Activated CD4-positive, alpha-beta T cell treated with anti-CD3 and anti-CD28 coated beads, Interleukin-2, Interleukin-6, amounts not matched to agents 100 ng/mL and 50 ng/mL, durations not matched to agents 16 hours and 8 hours (primary cell): ENCODE data around the gene C9.
"Not testable (repeated sequence)": the region's sequence is repeated elsewhere in the genome, so short reads cannot be mapped to it uniquely, and the experiment has no call there.

Experiments
- DNase-seq: peaks from one replicate; pipeline ENCODE4 v3.0.0-alpha.2; 2020

Gene C9

DNA sequence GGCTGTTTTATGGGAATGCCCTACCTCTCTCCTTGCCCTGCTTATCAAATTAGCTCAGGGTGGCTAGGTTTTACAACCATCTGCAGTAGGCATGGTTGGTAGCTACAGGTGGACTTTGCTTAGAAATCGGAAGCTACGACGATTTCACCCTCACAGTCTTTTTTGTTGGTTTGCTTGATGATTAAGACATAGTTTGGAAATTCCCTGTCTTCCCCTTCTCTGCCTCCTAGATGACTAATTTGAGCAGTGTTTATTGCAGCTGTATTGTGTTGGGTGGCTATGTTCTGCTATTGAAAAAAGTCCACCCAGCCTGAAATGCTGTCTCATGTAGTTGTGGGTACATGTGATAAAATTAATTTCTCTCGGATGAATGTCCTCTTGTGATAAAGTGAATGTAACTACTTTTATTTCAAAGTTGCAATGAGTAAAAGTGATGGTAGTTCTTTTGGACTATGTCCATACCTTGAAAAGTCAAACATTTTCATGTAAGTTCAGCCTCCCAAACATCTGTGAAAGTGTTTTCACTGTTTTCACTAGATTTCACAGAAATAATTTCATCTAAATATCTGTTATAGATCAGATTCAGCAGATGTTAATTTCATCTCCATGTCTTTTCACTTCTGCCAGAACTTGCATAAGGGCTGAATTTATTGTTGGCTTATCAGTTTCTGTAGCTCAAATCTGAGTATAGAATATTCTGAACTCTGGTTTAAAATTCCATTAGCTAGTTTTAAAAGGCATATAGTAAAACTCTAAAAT lies 107.6 kb downstream of the C9 start:
- peak; percentile 72 for DNase-seq

DNA sequence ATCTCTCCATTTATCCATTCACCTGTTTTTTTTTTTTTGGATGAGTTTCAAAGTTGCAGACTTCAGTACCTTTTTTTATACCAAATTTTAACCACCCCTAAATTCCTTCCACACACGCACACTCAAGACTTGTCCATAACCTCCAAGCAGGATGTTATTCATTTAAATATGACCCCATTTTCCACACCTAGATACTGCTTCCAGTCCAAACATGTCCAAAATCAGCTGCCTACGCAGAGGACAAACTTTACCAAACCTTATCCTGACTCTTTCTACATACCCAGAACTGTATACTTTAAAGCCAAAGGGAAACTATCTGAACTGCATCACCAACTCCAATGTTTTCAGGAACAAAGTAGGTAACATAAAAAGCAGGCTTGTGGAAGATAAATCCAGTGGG lies 108.9 kb downstream of the C9 start:
- DNase-seq, result no peak

DNA sequence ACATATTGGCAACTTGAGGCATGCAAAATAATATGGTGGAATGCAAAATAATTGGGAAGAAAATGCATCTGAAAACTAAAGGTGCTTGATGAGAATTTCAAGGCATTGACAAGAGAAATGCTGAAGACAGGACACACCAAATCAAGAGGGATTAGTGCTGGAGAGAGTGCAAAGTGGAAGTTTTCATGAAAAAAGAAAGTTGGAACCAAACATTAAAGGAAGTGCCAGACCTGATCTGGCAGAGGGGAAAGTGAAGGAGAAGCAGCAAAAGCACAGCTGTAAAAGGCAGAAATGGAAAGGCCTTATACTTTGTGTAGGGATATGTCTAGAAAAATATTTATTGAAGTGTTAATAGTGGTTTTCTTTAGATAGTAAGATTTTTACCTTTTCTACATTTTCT lies 109.6 kb downstream of the C9 start:
- DNase-seq, result no peak

DNA sequence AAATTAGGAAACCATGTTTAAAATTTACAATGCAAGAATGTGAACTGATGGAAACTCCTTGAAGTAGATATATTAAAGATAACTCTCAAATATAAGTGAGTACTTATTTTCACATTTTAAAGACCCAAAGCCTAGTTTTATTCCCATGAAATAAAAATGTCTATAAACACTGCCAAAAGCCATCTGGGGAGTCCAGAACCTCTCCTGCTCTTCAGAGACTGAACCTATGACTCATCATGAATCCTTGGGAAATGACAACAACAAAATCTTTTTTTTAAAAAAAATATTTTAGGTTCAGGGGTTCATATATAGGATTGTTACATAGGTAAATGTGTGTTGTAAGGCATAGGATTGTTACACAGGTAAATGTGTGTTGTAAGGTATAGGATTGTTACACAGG lies 111.1 kb downstream of the C9 start:
- no peak for DNase-seq

DNA sequence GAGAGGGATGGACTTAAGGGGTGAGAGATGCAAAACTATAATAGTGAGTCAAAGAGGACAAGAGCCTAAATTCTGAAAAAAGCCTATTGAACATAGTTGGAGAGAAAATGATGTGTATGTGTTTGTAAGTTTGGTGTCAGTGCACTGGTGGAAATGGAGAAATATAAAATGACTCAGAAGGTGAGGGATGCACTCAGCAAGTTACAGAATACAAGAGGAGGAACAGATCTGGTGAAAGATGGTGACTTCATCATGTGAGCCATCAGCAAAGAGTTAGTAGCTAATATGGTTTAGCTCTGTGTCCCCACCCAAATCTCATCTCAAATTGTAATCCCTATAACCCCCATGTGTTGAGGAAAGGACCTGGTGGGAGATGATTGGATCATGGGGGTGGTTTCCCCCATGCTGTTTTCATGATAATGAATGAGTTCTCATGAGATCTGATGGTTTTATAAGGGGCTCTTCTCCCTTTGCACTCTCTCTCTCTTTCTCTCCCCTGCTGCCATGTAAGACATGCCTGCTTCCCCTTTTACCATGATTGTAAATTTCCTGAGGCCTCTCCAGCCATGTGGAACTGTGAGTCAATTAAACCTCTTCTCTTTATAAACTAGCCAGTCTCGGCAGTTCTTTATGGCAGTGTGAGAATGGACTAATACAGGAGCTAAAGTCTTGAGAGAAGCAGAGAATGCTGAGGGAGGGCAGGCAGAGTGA lies 114.6 kb downstream of the C9 start:
- DNase-seq, result no peak

DNA sequence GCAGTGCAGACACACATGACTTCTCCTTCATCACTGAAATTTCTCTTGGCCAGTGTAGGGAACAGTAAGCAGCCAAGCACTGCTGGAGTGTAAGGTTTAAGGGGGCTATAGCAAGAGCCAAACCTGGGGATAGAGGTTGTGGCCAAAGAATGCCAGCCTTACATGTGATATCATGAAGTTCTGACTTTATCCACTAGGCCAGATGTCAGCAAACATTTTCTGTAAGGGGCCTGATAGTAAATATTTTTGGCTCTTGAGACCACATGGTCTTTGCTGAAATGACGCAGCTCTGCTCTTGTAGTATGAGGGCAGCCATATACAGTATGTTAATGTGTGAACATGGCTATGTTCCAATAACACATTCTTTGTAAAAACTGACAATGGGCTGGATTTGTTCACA lies 115.2 kb downstream of the C9 start:
- DNase-seq, result no peak

DNA sequence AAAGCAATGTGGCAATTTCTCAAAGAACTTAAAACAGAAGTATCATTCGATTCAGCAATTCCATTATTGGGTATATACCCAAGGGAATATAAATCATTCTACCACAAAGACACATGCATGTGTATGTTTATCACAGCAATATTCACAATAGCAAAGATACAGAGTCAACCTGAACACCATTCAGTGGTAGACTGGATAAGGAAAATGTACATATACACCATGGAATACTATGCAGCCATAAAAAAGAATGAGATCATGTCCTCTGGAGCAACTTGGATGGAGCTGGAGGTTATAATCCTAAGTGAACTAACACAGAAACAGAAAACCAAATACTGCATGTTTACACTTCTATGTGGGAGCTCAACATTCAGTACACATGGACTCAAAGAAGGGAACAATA lies 123.5 kb downstream of the C9 start:
- DNase-seq, result no peak

DNA sequence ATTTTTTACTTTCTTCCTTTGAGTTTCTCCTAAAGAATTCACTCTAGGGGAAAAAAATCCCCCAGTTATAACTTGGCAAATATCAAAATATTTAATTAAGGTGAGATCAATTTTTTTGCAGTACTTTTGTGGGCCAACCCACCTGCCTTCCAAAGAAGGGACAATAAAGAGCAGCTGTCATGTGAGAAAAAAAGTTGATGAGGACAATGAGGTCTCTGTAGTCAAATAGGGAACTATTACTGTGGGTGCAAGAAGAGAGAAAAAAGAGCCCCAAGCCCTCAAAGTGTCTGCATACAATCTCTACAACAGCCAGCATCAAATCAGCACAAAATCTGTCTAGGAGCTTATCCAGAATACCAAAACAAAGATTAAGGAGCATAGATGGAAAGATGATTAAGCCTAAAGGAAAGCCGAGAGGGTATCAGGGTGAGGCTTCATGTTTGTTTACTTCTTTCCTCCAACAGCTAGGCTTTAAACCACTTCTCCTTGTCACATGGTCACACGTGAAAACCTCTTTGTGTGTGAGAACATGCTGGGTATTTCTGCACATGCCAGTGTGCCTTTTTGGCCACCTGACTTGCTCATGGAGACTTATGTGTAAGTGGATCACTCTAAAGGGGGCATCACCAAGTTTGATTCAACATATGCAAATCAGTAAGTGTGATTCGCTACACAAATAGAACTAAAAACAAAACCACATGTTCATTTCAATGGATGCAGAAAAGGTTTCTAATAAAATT lies 125.8 kb downstream of the C9 start:
- DNase-seq, result no peak

DNA sequence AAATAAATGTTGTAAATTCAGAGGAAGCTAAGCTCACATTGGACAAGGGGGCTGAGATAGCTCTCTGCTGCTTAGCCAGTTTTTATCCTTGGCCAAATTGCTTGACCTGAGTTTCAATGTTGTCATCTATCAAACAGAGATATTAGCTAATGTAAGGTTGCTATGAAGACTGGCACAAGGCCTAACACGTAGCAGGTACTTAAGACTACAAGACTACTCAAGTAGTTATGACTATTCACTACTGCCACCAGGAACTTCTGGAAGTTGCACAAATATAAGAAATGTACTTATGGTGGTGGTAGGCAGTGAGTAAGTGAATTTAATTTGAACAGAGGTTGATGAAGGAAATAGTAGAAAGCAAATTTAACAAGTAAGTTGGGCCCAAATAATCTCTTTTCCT lies 127.6 kb downstream of the C9 start:
- DNase-seq, result no peak

DNA sequence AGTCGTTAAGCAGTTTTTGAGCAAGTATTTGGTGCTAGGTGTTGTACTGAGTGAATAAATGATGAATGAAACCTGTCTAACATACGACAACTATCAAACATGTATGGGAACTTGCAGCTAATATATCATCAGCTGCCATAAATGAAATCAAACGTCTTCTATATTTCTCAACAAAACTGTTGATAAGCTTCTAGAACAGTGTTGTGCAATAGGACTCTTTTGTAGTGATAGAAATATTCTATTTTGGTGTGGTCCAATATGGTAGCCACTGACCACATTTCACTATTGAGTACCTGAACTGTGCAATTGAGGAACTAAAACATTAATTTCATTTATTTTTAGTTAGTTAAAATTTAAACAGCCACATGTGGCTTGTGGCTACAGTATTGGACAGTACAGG lies 128.6 kb downstream of the C9 start:
- DNase-seq, result no peak

DNA sequence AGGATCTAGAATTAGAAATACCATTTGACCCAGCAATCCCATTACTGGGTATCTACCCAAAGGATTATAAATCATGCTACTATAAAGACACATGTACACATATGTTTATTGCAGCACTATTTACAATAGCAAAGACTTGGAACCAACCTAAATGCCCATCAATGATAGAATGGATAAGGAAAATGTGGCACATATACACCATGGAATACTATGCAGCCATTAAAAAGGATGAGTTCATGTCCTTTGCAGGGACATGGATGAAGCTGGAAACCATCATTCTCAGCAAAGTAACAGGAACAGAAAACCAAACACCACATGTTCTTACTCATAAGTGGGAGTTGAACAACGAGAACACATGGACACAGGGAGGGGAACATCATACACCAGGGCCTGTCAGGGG lies 129.8 kb downstream of the C9 start:
- not testable (repeated sequence) for DNase-seq
